ENCODE measurements around the gene CSNK1D. TPM values are rescaled to one million over a fixed set of nuclear protein-coding genes. Genes with fewer than 3 reads are reported as not detected.

Gene CSNK1D
- total and polyA plus RNA-seq, 10 of the 15 experiments (the other 5 are each of a cell fraction or from before 2014, with no cell fraction given): 5.7 to 105 (median 58.1) TPM

DNA sequence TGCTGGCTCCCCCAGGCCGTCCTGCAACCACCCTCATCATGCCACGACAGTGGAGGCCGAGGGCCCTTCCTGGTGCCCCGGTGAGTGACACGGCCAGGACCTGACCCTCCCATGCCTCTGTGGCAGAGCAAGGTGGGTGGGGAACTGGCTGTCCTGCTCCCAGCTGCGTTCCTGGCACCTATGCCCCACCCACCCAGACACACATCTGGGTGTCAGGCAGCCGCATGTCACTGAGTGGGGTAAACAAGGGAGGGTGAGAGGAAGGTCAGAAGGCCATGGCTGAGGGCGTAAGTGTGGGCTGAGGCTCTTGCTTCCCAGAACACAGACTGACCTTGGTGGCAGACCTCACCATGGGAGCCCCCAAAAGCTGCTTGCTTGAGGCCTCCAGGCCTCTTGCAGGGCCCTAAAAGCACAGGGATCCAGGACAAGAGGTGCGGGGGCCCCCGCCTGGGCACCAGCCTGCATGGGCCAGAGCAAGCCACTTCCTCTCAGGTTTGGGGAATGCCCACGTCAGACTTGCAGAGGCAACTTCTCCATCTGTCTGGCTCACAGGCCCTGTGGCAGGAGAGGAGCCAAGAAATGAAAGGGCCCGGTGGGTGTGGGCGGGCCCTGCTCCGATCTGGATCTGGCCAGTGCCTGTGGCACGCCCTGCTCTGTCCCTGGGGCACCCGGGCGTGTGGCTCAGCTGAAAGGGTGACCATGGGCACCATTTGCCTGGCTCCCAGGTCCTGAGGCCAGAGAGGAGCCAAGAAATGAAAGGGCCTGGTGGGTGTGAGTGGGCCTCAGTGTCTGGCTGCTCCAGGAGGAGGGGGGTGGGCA lies 57.0 kb downstream of the CSNK1D start (continued):
- TF ChIP-seq PML (IDR thresholded peaks at IDR 0.05; ENCODE audit: low read length): no peak
- no peak for TF ChIP-seq ATF3 (IDR thresholded peaks at IDR 0.05; ENCODE audit: borderline replicate concordance, extremely low read depth, low read depth, low read length)
- TF ChIP-seq POLR2A (IDR thresholded peaks at IDR 0.05; ENCODE audit: low read depth, low read length): peak; percentile 68
- no peak for TF ChIP-seq BACH1 (IDR thresholded peaks at IDR 0.05; ENCODE audit: borderline replicate concordance)
- TF ChIP-seq FOXM1 (IDR thresholded peaks at IDR 0.05; ENCODE audit: low read depth, low read length): no peak
- TF ChIP-seq ZZZ3 (IDR thresholded peaks at IDR 0.05; ENCODE audit: control insufficient read depth, insufficient read length, low read depth): no peak
- TF ChIP-seq NRF1 (conservative IDR thresholded peaks at IDR 0.05; ENCODE audit: low read depth, low read length): no peak
- TF ChIP-seq MXI1 (IDR thresholded peaks at IDR 0.05; ENCODE audit: low read depth, low read length): no peak
- TF ChIP-seq POLR2AphosphoS5 (IDR thresholded peaks at IDR 0.05; ENCODE audit: low read length): no peak
- TF ChIP-seq HCFC1 (IDR thresholded peaks at IDR 0.05; ENCODE audit: low read length): no peak
- no peak for TF ChIP-seq TAF1 (IDR thresholded peaks at IDR 0.05; ENCODE audit: borderline replicate concordance, low read depth, low read length)
- no peak for TF ChIP-seq ASH2L (IDR thresholded peaks at IDR 0.05; ENCODE audit: borderline replicate concordance, low read depth)
- TF ChIP-seq, protein P1, sequence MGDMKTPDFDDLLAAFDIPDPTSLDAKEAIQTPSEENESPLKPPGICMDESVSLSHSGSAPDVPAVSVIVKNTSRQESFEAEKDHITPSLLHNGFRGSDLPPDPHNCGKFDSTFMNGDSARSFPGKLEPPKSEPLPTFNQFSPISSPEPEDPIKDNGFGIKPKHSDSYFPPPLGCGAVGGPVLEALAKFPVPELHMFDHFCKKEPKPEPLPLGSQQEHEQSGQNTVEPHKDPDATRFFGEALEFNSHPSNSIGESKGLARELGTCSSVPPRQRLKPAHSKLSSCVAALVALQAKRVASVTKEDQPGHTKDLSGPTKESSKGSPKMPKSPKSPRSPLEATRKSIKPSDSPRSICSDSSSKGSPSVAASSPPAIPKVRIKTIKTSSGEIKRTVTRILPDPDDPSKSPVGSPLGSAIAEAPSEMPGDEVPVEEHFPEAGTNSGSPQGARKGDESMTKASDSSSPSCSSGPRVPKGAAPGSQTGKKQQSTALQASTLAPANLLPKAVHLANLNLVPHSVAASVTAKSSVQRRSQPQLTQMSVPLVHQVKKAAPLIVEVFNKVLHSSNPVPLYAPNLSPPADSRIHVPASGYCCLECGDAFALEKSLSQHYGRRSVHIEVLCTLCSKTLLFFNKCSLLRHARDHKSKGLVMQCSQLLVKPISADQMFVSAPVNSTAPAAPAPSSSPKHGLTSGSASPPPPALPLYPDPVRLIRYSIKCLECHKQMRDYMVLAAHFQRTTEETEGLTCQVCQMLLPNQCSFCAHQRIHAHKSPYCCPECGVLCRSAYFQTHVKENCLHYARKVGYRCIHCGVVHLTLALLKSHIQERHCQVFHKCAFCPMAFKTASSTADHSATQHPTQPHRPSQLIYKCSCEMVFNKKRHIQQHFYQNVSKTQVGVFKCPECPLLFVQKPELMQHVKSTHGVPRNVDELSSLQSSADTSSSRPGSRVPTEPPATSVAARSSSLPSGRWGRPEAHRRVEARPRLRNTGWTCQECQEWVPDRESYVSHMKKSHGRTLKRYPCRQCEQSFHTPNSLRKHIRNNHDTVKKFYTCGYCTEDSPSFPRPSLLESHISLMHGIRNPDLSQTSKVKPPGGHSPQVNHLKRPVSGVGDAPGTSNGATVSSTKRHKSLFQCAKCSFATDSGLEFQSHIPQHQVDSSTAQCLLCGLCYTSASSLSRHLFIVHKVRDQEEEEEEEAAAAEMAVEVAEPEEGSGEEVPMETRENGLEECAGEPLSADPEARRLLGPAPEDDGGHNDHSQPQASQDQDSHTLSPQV (IDR thresholded peaks at IDR 0.05): no peak
- no peak for TF ChIP-seq BCL11A (IDR thresholded peaks at IDR 0.05; ENCODE audit: low read depth, low read length)
- peak; percentile 97 for TF ChIP-seq NR2F1 (conservative IDR thresholded peaks at IDR 0.05)

Data from GM12878 (cell line).